Natural killer cell (primary cell): ENCODE measurements around the gene MESP2. TPM values are rescaled to one million over a fixed set of nuclear protein-coding genes. Genes with fewer than 3 reads are reported as not detected.
"Not testable (repeated sequence)": the region's sequence is repeated elsewhere in the genome, so short reads cannot be mapped to it uniquely, and the experiment has no call there.

ENCODE experiments used
- ATAC-seq, 3 donors: fragments of 150-1000 bp in 2 of 3; fragments of 200-7000 bp in 1 of 3; cut with Tn5 transposase; 1 replicate in 1 of 3; 2 replicates in 2 of 3; pipeline ENCODE4 v1.10.0; 2021; ENCODE audit warnings: mild to moderate bottlenecking in 2 of 3, moderate library complexity in 2 of 3
- DNase-seq, 2 donors: peaks; one replicate each; pipeline versions ENCODE4 v3.0.0 to v3.0.0-alpha.2; 2013 to 2021; ENCODE audit warnings: mixed read lengths in 1 of 2
- H3K27ac ChIP-seq: one replicate; pipeline ENCODE4 v1.5.1; 2013; ENCODE audit warnings: mild to moderate bottlenecking, low read length
- H3K27me3 ChIP-seq: one replicate; pipeline ENCODE4 v1.6.1; 2013; ENCODE audit warnings: low read length; ENCODE audit not compliant: control insufficient read depth, insufficient read depth
- H3K36me3 ChIP-seq: one replicate; pipeline ENCODE4 v1.6.1; 2013; ENCODE audit warnings: low read length; ENCODE audit not compliant: control insufficient read depth, insufficient read depth
- H3K4me1 ChIP-seq: one replicate; pipeline ENCODE4 v1.6.1; 2013; ENCODE audit warnings: low read length; ENCODE audit not compliant: control insufficient read depth, insufficient read depth
- H3K4me3 ChIP-seq: one replicate; pipeline ENCODE4 v1.5.1; 2013; ENCODE audit warnings: low read length
- H3K9me3 ChIP-seq: one replicate; pipeline ENCODE4 v1.6.1; 2013; ENCODE audit warnings: low read length; ENCODE audit not compliant: control insufficient read depth, insufficient read depth
- H3K27ac Mint-ChIP-seq, 2 donors: one replicate each; pipeline ENCODE4 v1.8.0; 2022; ENCODE audit warnings: mild to moderate bottlenecking in 2 of 2, mixed read lengths in 2 of 2, moderate library complexity in 1 of 2
- H3K27me3 Mint-ChIP-seq, 2 donors: one replicate each; pipeline ENCODE4 v1.8.0; 2022; ENCODE audit warnings: low read depth in 2 of 2, mixed read lengths in 2 of 2
- H3K36me3 Mint-ChIP-seq: one replicate; pipeline ENCODE4 v1.8.0; 2022; ENCODE audit warnings: mixed read lengths
- H3K4me1 Mint-ChIP-seq, 2 donors: one replicate each; pipeline ENCODE4 v1.8.0; 2022; ENCODE audit warnings: mixed read lengths in 2 of 2
- H3K4me3 Mint-ChIP-seq: one replicate; pipeline ENCODE4 v1.8.0; 2022; ENCODE audit warnings: mild to moderate bottlenecking, moderate library complexity, mixed read lengths
- H3K9me3 Mint-ChIP-seq, 2 donors: one replicate each; pipeline ENCODE4 v1.8.0; 2022; ENCODE audit warnings: mixed read lengths in 2 of 2
- CTCF ChIP-seq: fragments of 200-600 bp; IDR thresholded peaks from one replicate; pipeline ENCODE4 v1.8.0; 2022; ENCODE audit warnings: antibody characterized with exemption
- WGBS: methylation state at CpG from one replicate; pipeline ENCODE4 v1.1.7; 2013; ENCODE audit warnings: missing lambda C conversion rate; ENCODE audit not compliant: insufficient coverage; 5-methylcytosine and 5-hydroxymethylcytosine counted together
- intact Hi-C: fragments of 100-400 bp; cut with micrococcal nuclease; formaldehyde crosslinking; loops from one replicate; pipeline ENCODE4 v1.14.2; 2022
- total RNA-seq, 4 donors: library from RNA; stranded (reverse); fragments of 120-200 nt in 1 of 4; gene quantifications; one replicate each; pipeline versions ENCODE4 v1.2.3 to v1.2.4, GENCODE V29; 2013 to 2022

MESP2 gene
- total RNA-seq, 3 donors from 2014 or later (not counting 1 experiment from before 2014, with no cell fraction given): not detected

- H3K27ac ChIP-seq: no peak overlapping the region
- H3K27me3 Mint-ChIP-seq: peaks cover 6 to 16% of the 10 kb centered on the region in 2 donors
- H3K36me3 ChIP-seq: no peaks in the 10 kb centered on the region
- H3K4me3 Mint-ChIP-seq: no peak overlapping the region
- H3K9me3 ChIP-seq: no peaks in the 10 kb centered on the region
- H3K4me3 ChIP-seq: no peak overlapping the region
- peaks cover 18% of the 10 kb centered on the region for H3K4me1 ChIP-seq
- H3K27ac Mint-ChIP-seq: no peak overlapping the region
- no peak for TF ChIP-seq CTCF
- H3K27me3 ChIP-seq: no peaks in the 10 kb centered on the region
- no peaks in the 10 kb centered on the region for H3K4me1 Mint-ChIP-seq
- no peak for ATAC-seq
- no peaks in the 10 kb centered on the region for H3K36me3 Mint-ChIP-seq
- no peaks in the 10 kb centered on the region for H3K9me3 Mint-ChIP-seq
- no peak for DNase-seq
- WGBS: 91% methylated on average over 13 of the region's 13 CpGs
- intact Hi-C loops: no loop called here
Measured at GRCh38 chr15:89785064-89785773, 9.1 kb downstream of the MESP2 start.

GRCh38 chr15:89785774-89786140 lies 9.6 kb downstream of the MESP2 start:
- H3K4me3 ChIP-seq: no peak overlapping the region
- peaks cover 13% of the 10 kb centered on the region for H3K4me1 ChIP-seq
- no peaks in the 10 kb centered on the region for H3K27me3 ChIP-seq
- Mint-ChIP-seq H3K4me3 (no peak overlapping the region), H3K9me3 (no peaks in the 10 kb centered on the region), H3K27ac (no peak overlapping the region), H3K4me1 (no peaks in the 10 kb centered on the region), H3K36me3 (no peaks in the 10 kb centered on the region), H3K27me3 (peaks cover under 1 to 10% of the 10 kb centered on the region in 2 donors)
- no peak for TF ChIP-seq CTCF
- ATAC-seq: no peak
- H3K27ac ChIP-seq: no peak overlapping the region
- H3K36me3 ChIP-seq: no peaks in the 10 kb centered on the region
- H3K9me3 ChIP-seq: no peaks in the 10 kb centered on the region
- DNase-seq: no peak
- intact Hi-C loops: no loop called here

GRCh38 chr15:89787944-89788343 lies 11.8 kb downstream of the MESP2 start:
- ATAC-seq (no peak), DNase-seq (no peak)
- Histone ChIP-seq H3K27ac (no peak overlapping the region), H3K27me3 (no peaks in the 10 kb centered on the region), H3K9me3 (no peaks in the 10 kb centered on the region), H3K4me3 (no peak overlapping the region), H3K36me3 (no peaks in the 10 kb centered on the region), H3K4me1 (no peaks in the 10 kb centered on the region)
- H3K27me3 Mint-ChIP-seq: peaks cover 0 to 7% of the 10 kb centered on the region in 2 donors
- TF ChIP-seq CTCF: no peak
- H3K4me1 Mint-ChIP-seq: no peaks in the 10 kb centered on the region
- no peaks in the 10 kb centered on the region for H3K36me3 Mint-ChIP-seq
- intact Hi-C loops: no loop called here
- H3K27ac Mint-ChIP-seq: no peak overlapping the region
- H3K4me3 Mint-ChIP-seq: no peak overlapping the region
- 91% methylated on average over 3 of the region's 3 CpGs for WGBS
- H3K9me3 Mint-ChIP-seq: no peaks in the 10 kb centered on the region

GRCh38 chr15:89788585-89788984 lies 12.5 kb downstream of the MESP2 start:
- H3K27ac ChIP-seq, H3K27ac Mint-ChIP-seq, H3K9me3 Mint-ChIP-seq, ATAC-seq, H3K27me3 Mint-ChIP-seq, H3K9me3 ChIP-seq, DNase-seq, H3K4me1 ChIP-seq, H3K27me3 ChIP-seq, H3K4me3 ChIP-seq, H3K4me1 Mint-ChIP-seq, H3K4me3 Mint-ChIP-seq, intact Hi-C loops, H3K36me3 ChIP-seq, H3K36me3 Mint-ChIP-seq: not testable (repeated sequence)
- 100% methylated on average over 3 of the region's 4 CpGs for WGBS
